SK-N-SH (cell line): ENCODE measurements around the gene ZBTB16. TPM values are rescaled to one million over a fixed set of nuclear protein-coding genes. Genes with fewer than 3 reads are reported as not detected.

Experiments used
- CTCF ChIA-PET: fragments of 300-600, 350-600 bp; formaldehyde crosslinking; extraction: SDS; loops from one replicate; lab custom pipeline; 2021; lab: Yijun Ruan, JAX
- POLR2A ChIA-PET: fragments of 350-600 bp; sonication (Branson Sonifier 250); formaldehyde crosslinking; extraction: SDS; loops from one replicate; lab custom pipeline; 2020; ENCODE audit warnings: antibody characterized with exemption, inconsistent platforms; lab: Yijun Ruan, JAX
- DNase-seq: peaks from one replicate; pipeline ENCODE4 v3.0.0; 2012
- H2AFZ ChIP-seq: fragments of 200-600 bp; sonication (generic); 2 replicates; pipeline ENCODE4 v1.8.1; 2016; ENCODE audit warnings: antibody characterized with exemption, mild to moderate bottlenecking, low read depth
- H3F3A ChIP-seq: fragments of 200-600 bp; sonication (generic); replicated peaks from 2 replicates; pipeline ENCODE3; 2016; ENCODE audit warnings: antibody characterized with exemption, mild to moderate bottlenecking; ENCODE audit not compliant: insufficient read depth
- H3K27ac ChIP-seq, 2 experiments: fragments of 200-500 bp in 1 of 2; fragments of 200-600 bp in 1 of 2; sonication (Bioruptor generic) in 1 of 2; sonication (generic), shearing (Covaris generic) in 1 of 2; 2 replicates each; pipeline versions ENCODE4 v1.5.1 to v1.6.1; 2014 to 2016; ENCODE audit warnings: low read depth in 2 of 2, inconsistent platforms in 1 of 2, low read length in 1 of 2, mild to moderate bottlenecking in 1 of 2, mixed read lengths in 1 of 2
- H3K27me3 ChIP-seq: fragments of 200-600 bp; sonication (generic), shearing (Covaris generic); 2 replicates; pipeline ENCODE4 v1.6.1; 2016; ENCODE audit warnings: mixed run types; ENCODE audit not compliant: insufficient read depth
- H3K36me3 ChIP-seq, 2 experiments: fragments of 200-500 bp in 1 of 2; fragments of 200-600 bp in 1 of 2; sonication (Bioruptor generic) in 1 of 2; sonication (generic) in 1 of 2; replicated peaks in 1 of 2; 2 replicates each; pipeline versions ENCODE3 to v1.5.1; 2014 to 2016; ENCODE audit warnings: low read length in 1 of 2, mild to moderate bottlenecking in 1 of 2; ENCODE audit not compliant: insufficient read depth in 2 of 2, control insufficient read depth in 1 of 2
- H3K4me1 ChIP-seq, 2 experiments: fragments of 200-500 bp in 1 of 2; fragments of 200-600 bp in 1 of 2; sonication (Bioruptor generic) in 1 of 2; sonication (generic), shearing (Covaris generic) in 1 of 2; 2 replicates each; pipeline versions ENCODE4 v1.5.1 to v1.6.1; 2014 to 2016; ENCODE audit warnings: low read depth in 1 of 2, low read length in 1 of 2, mixed run types in 1 of 2; ENCODE audit not compliant: insufficient read depth in 2 of 2, control insufficient read depth in 1 of 2
- H3K4me2 ChIP-seq: fragments of 200-600 bp; sonication (generic), shearing (Covaris generic); 2 replicates; pipeline ENCODE4 v1.6.1; 2017; ENCODE audit warnings: mixed run types
- H3K4me3 ChIP-seq, 2 experiments: fragments of 200-500 bp in 1 of 2; fragments of 200-600 bp in 1 of 2; sonication (Bioruptor generic) in 1 of 2; sonication (generic), shearing (Covaris generic) in 1 of 2; 2 replicates each; pipeline versions ENCODE4 v1.5.1 to v1.8.1; 2014 to 2016; ENCODE audit warnings: low read depth in 2 of 2, inconsistent platforms in 1 of 2, low read length in 1 of 2, mild to moderate bottlenecking in 1 of 2, mixed read lengths in 1 of 2, moderate library complexity in 1 of 2
- H3K79me2 ChIP-seq: fragments of 200-600 bp; sonication (generic); 2 replicates; pipeline ENCODE4 v1.8.1; 2017; ENCODE audit warnings: mild to moderate bottlenecking; ENCODE audit not compliant: insufficient read depth
- H3K9ac ChIP-seq: fragments of 200-600 bp; sonication (generic); 2 replicates; pipeline ENCODE4 v1.6.1; 2017; ENCODE audit warnings: mixed run types
- H3K9me2 ChIP-seq: fragments of 200-600 bp; sonication (generic); 2 replicates; pipeline ENCODE4 v1.6.1; 2017; ENCODE audit warnings: mixed run types
- H3K9me3 ChIP-seq: fragments of 200-600 bp; sonication (generic); 2 replicates; pipeline ENCODE4 v1.6.1; 2017; ENCODE audit warnings: mixed run types, mild to moderate bottlenecking, moderate library complexity
- H4K20me1 ChIP-seq: fragments of 200-600 bp; sonication (generic); 2 replicates; pipeline ENCODE4 v1.6.1; 2017; ENCODE audit warnings: mild to moderate bottlenecking, mixed run types; ENCODE audit not compliant: insufficient read depth
- EP300 ChIP-seq, 2 experiments: IDR thresholded peaks; 2 replicates each; pipeline versions ENCODE4 v1.4.0 to v1.6.1; 2012; ENCODE audit warnings: borderline replicate concordance in 1 of 2, low read depth in 1 of 2, low read length in 1 of 2
- FOXJ3 ChIP-seq: sonication (generic); formaldehyde crosslinking; IDR thresholded peaks from 2 replicates; pipeline ENCODE4 v1.5.1; 2020; ENCODE audit warnings: mild to moderate bottlenecking, missing genetic modification reagents
- GATA2 ChIP-seq: sonication (generic); formaldehyde crosslinking; IDR thresholded peaks from 2 replicates; pipeline ENCODE4 v1.5.0; 2020; ENCODE audit warnings: mild to moderate bottlenecking, missing genetic modification reagents
- NRF1 ChIP-seq: IDR thresholded peaks from 2 replicates; pipeline ENCODE4 v1.6.1; 2012; ENCODE audit warnings: low read depth, mild to moderate bottlenecking, low read length
- RCOR1 ChIP-seq: fragments of 150-350 bp; IDR thresholded peaks from 2 replicates; pipeline ENCODE4 v1.6.1; 2017; ENCODE audit warnings: antibody characterized with exemption, low read length
- RFX5 ChIP-seq: IDR thresholded peaks from 2 replicates; pipeline ENCODE4 v1.6.1; 2012; ENCODE audit warnings: mild to moderate bottlenecking, improper control_type of control experiment, low read length
- RXRA ChIP-seq: IDR thresholded peaks from 2 replicates; pipeline ENCODE4 v1.4.0; 2012; ENCODE audit warnings: low read depth, mild to moderate bottlenecking, borderline replicate concordance
- SIN3A ChIP-seq: IDR thresholded peaks from 2 replicates; pipeline ENCODE4 v1.6.1; 2012; ENCODE audit warnings: low read depth, mild to moderate bottlenecking, low read length, moderate library complexity, borderline replicate concordance
- SMC3 ChIP-seq: IDR thresholded peaks from 2 replicates; pipeline ENCODE4 v1.6.1; 2012; ENCODE audit warnings: low read depth, low read length, improper control_type of control experiment
- TAF1 ChIP-seq: IDR thresholded peaks from 2 replicates; pipeline ENCODE4 v1.6.1; 2012; ENCODE audit warnings: low read depth, mild to moderate bottlenecking, low read length, moderate library complexity, borderline replicate concordance
- USF2 ChIP-seq: fragments of 150-350 bp; IDR thresholded peaks from 2 replicates; pipeline ENCODE4 v1.6.1; 2017; ENCODE audit warnings: antibody characterized with exemption, low read length, low read depth, borderline replicate concordance
- YY1 ChIP-seq: IDR thresholded peaks from 2 replicates; pipeline ENCODE4 v1.4.0; 2012; ENCODE audit warnings: low read depth, mild to moderate bottlenecking
- WGBS: methylation state at CpG from one replicate; pipeline ENCODE4 v1.1.6; 2017; ENCODE audit warnings: low lambda C conversion rate; 5-methylcytosine and 5-hydroxymethylcytosine counted together
- polyA plus RNA-seq, 3 experiments: library from polyadenylated mRNA; depleted of rRNA; stranded (reverse); fragments of >200 nt; gene quantifications; 2 replicates each; pipeline ENCODE4 v1.2.3, GENCODE V29; 2012
- TF ChIP-seq, protein P1 (sequence below): fragments of 150-350 bp; IDR thresholded peaks from 2 replicates; pipeline ENCODE4 v1.6.1; 2016; ENCODE audit warnings: mild to moderate bottlenecking, low read depth, low read length

The ZBTB16 gene
- polyA plus RNA-seq, 1 of the 3 experiments (the other 2 are of a cell fraction): not detected

- H3K9me3 ChIP-seq: no peaks in the 10 kb centered on the region
- H3K27me3 ChIP-seq: peaks cover 6% of the 10 kb centered on the region; the same call in 1 of the 2 replicates
- H3K9me2 ChIP-seq: no peaks in the 10 kb centered on the region
- ChIA-PET CTCF (interaction anchor here (0.8 to 7.6 kb wide), 5 partner anchors 9 to 259 kb away, joined by 3 to 100 read pairs (median 3); no protein-coding TSS in a partner anchor), POLR2A (no interaction called here)
- H2AFZ ChIP-seq: no peak overlapping the region
- TF ChIP-seq SIN3A: no peak
- TF ChIP-seq RCOR1: no peak
- no peak overlapping the region for H3K4me3 ChIP-seq
- 68% methylated on average over 9 of the region's 9 CpGs for WGBS
- no peak overlapping the region for H3K9ac ChIP-seq
- peak; percentile 43 for DNase-seq
- no peak overlapping the region for H3K27ac ChIP-seq
- H3K36me3 ChIP-seq: no peaks in the 10 kb centered on the region
- no peaks in the 10 kb centered on the region for H3K79me2 ChIP-seq
- H4K20me1 ChIP-seq: no peaks in the 10 kb centered on the region
- no peaks in the 10 kb centered on the region for H3K4me1 ChIP-seq
- no peak overlapping the region for H3K4me2 ChIP-seq
- no peaks in the 10 kb centered on the region for H3F3A ChIP-seq
Observed at GRCh38 chr11:114251815-114252337, 192.4 kb downstream of the ZBTB16 start.

- TF ChIP-seq FOXJ3 (CRISPR knock-in tag) (no peak), USF2 (no peak)
- TF ChIP-seq, all 33 proteins: peak for 0
- Histone ChIP-seq H3K27ac (no peak overlapping the region), H4K20me1 (no peaks in the 10 kb centered on the region), H3K79me2 (no peaks in the 10 kb centered on the region), H3K9me3 (no peaks in the 10 kb centered on the region), H3K4me3 (no peak overlapping the region), H3K9ac (no peak overlapping the region), H3K4me1 (no peaks in the 10 kb centered on the region; a peak in 1 of 4 replicates), H3K9me2 (no peaks in the 10 kb centered on the region), H3F3A (no peaks in the 10 kb centered on the region), H2AFZ (no peak overlapping the region), H3K27me3 (peaks cover 13% of the 10 kb centered on the region), H3K4me2 (no peak overlapping the region), H3K36me3 (no peaks in the 10 kb centered on the region)
- 37% methylated on average over 9 of the region's 9 CpGs for WGBS
- ChIA-PET CTCF (interaction anchor here (1.2 to 1.6 kb wide), 2 partner anchors 9 to 260 kb away, joined by 3 to 10 read pairs; no protein-coding TSS in a partner anchor), POLR2A (no interaction called here)
- DNase-seq: peak; percentile 16
Observed at GRCh38 chr11:114252767-114253166, 193.3 kb downstream of the ZBTB16 start.

DNA sequence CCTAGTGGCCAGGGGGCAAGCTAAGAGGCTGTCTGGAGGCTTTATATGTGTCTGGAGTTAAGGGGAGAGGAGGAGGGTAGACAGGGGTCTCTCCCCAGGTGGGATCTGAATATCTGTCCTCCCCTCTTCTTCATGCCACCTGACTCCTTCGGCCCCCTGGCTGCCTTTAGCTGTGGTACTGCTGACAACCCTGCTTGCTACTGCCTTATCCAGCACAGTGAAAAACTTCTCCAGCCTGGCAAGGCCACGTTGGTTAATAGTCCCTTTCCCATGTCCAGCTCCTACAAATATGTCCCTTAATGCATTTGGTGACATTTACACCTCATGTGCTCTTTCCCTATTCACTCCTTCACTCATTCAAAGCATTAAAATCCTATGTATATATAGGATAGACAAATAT, 194.3 kb downstream of the ZBTB16 start:
- POLR2A ChIA-PET: no interaction called here
- H3K9me3 ChIP-seq: no peaks in the 10 kb centered on the region

More for the DNA sequence above, 194.3 kb downstream of the ZBTB16 start:
- Histone ChIP-seq H3K36me3 (no peaks in the 10 kb centered on the region), H3K4me3 (no peak overlapping the region), H3K9me2 (no peaks in the 10 kb centered on the region), H3F3A (no peaks in the 10 kb centered on the region), H3K4me1 (no peaks in the 10 kb centered on the region; a peak in 1 of 4 replicates), H3K79me2 (no peaks in the 10 kb centered on the region), H3K4me2 (no peak overlapping the region), H2AFZ (no peak overlapping the region), H3K27me3 (peaks cover 13% of the 10 kb centered on the region), H4K20me1 (no peaks in the 10 kb centered on the region), H3K27ac (no peak overlapping the region), H3K9ac (no peak overlapping the region)
- WGBS: 16% methylated on average over 2 of the region's 2 CpGs
- DNase-seq: peak; percentile 21
- no peak for TF ChIP-seq GATA2
- no peak for TF ChIP-seq RFX5
- no peak for TF ChIP-seq TAF1
- no peak for TF ChIP-seq SMC3
- no peak for TF ChIP-seq RCOR1
- TF ChIP-seq USF2: no peak
- no peak for TF ChIP-seq NRF1
- TF ChIP-seq EP300 (IDR thresholded peaks at IDR 0.05; ENCODE audit: borderline replicate concordance in 1 of 2, low read depth in 1 of 2, low read length in 1 of 2): no peak
- no peak for TF ChIP-seq YY1
- TF ChIP-seq RXRA: no peak
- TF ChIP-seq, protein P1, sequence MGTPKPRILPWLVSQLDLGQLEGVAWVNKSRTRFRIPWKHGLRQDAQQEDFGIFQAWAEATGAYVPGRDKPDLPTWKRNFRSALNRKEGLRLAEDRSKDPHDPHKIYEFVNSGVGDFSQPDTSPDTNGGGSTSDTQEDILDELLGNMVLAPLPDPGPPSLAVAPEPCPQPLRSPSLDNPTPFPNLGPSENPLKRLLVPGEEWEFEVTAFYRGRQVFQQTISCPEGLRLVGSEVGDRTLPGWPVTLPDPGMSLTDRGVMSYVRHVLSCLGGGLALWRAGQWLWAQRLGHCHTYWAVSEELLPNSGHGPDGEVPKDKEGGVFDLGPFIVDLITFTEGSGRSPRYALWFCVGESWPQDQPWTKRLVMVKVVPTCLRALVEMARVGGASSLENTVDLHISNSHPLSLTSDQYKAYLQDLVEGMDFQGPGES: no peak
- CTCF ChIA-PET: interaction anchor here (0.7 to 1.6 kb wide), 3 partner anchors 8 to 357 kb away, joined by 3 to 10 read pairs (median 3); no protein-coding TSS in a partner anchor
